Nephron (organoid): Measurements from ENCODE around the gene PLCB1.

Experiments used
- H3K27ac Mint-ChIP-seq, 3 experiments: 2 replicates each; pipeline ENCODE4 v1.8.0; 2020; ENCODE audit warnings: mixed read lengths in 3 of 3, mild to moderate bottlenecking in 2 of 3, moderate library complexity in 1 of 3
- H3K27me3 Mint-ChIP-seq: 2 replicates; pipeline ENCODE4 v1.8.0; 2021; ENCODE audit warnings: low read depth, mild to moderate bottlenecking, moderate library complexity, mixed read lengths
- H3K36me3 Mint-ChIP-seq: 2 replicates; pipeline ENCODE4 v1.8.0; 2020; ENCODE audit warnings: low read depth, mixed read lengths
- H3K4me1 Mint-ChIP-seq: 2 replicates; pipeline ENCODE4 v1.8.0; 2020; ENCODE audit warnings: mixed read lengths
- H3K4me3 Mint-ChIP-seq, 3 experiments: 2 replicates each; pipeline ENCODE4 v1.8.0; 2020; ENCODE audit warnings: mild to moderate bottlenecking in 3 of 3, mixed read lengths in 3 of 3, moderate library complexity in 2 of 3
- H3K9me3 Mint-ChIP-seq: 2 replicates; pipeline ENCODE4 v1.8.0; 2020; ENCODE audit warnings: mixed read lengths
- CTCF ChIP-seq, 3 experiments: fragments of 200-600 bp; sonication (generic); IDR thresholded peaks; one replicate each; pipeline ENCODE4 v1.5.0; 2021; ENCODE audit warnings: antibody characterized with exemption in 3 of 3; ENCODE audit not compliant: unreplicated experiment in 3 of 3

PLCB1 gene

GRCh38 chr20:8657664-8658063 lies 525.6 kb downstream of the PLCB1 start:
- Mint-ChIP-seq H3K4me1 (no peaks in the 10 kb centered on the region), H3K9me3 (no peaks in the 10 kb centered on the region), H3K27ac (no peak overlapping the region), H3K36me3 (peaks cover 5% of the 10 kb centered on the region), H3K27me3 (no peaks in the 10 kb centered on the region), H3K4me3 (no peak overlapping the region)
- no peak for TF ChIP-seq CTCF (IDR thresholded peaks at IDR 0.05; ENCODE audit: unreplicated experiment in 3 of 3)

- H3K4me3 Mint-ChIP-seq = no peak overlapping the region
- peaks cover 5% of the 10 kb centered on the region for H3K36me3 Mint-ChIP-seq
- no peaks in the 10 kb centered on the region for H3K4me1 Mint-ChIP-seq
- H3K27me3 Mint-ChIP-seq = no peaks in the 10 kb centered on the region
- H3K9me3 Mint-ChIP-seq = no peaks in the 10 kb centered on the region
- TF ChIP-seq CTCF (IDR thresholded peaks at IDR 0.05; ENCODE audit: unreplicated experiment in 3 of 3) = no peak
- no peak overlapping the region for H3K27ac Mint-ChIP-seq
These were observed 526.0 kb downstream of the PLCB1 start for GRCh38 chr20:8658103-8658502.

GRCh38 chr20:8661229-8661952 lies 529.3 kb downstream of the PLCB1 start:
- no peak for TF ChIP-seq CTCF (IDR thresholded peaks at IDR 0.05; ENCODE audit: unreplicated experiment in 3 of 3)
- Mint-ChIP-seq H3K36me3 (peaks cover 10% of the 10 kb centered on the region), H3K4me3 (no peak overlapping the region), H3K4me1 (no peaks in the 10 kb centered on the region), H3K27ac (no peak overlapping the region), H3K9me3 (no peaks in the 10 kb centered on the region), H3K27me3 (no peaks in the 10 kb centered on the region)

GRCh38 chr20:8662433-8662954 lies 530.4 kb downstream of the PLCB1 start:
- Mint-ChIP-seq H3K4me1 (no peaks in the 10 kb centered on the region), H3K4me3 (no peak overlapping the region), H3K27me3 (no peaks in the 10 kb centered on the region), H3K9me3 (no peaks in the 10 kb centered on the region), H3K36me3 (peaks cover 13% of the 10 kb centered on the region), H3K27ac (no peak overlapping the region)
- TF ChIP-seq CTCF (IDR thresholded peaks at IDR 0.05; ENCODE audit: unreplicated experiment in 3 of 3) = no peak

GRCh38 chr20:8663424-8663823 lies 531.4 kb downstream of the PLCB1 start:
- peaks cover 15% of the 10 kb centered on the region for H3K36me3 Mint-ChIP-seq
- H3K27me3 Mint-ChIP-seq = no peaks in the 10 kb centered on the region
- H3K4me3 Mint-ChIP-seq = no peak overlapping the region
- H3K4me1 Mint-ChIP-seq = no peaks in the 10 kb centered on the region
- no peak for TF ChIP-seq CTCF (IDR thresholded peaks at IDR 0.05; ENCODE audit: unreplicated experiment in 3 of 3)
- H3K27ac Mint-ChIP-seq = no peak overlapping the region
- H3K9me3 Mint-ChIP-seq = no peaks in the 10 kb centered on the region

GRCh38 chr20:8664778-8665177 lies 532.7 kb downstream of the PLCB1 start:
- Mint-ChIP-seq H3K4me1 (no peaks in the 10 kb centered on the region), H3K36me3 (peaks cover 15% of the 10 kb centered on the region), H3K4me3 (no peak overlapping the region), H3K27me3 (no peaks in the 10 kb centered on the region), H3K9me3 (no peaks in the 10 kb centered on the region), H3K27ac (no peak overlapping the region)
- TF ChIP-seq CTCF (IDR thresholded peaks at IDR 0.05; ENCODE audit: unreplicated experiment in 3 of 3) = peak in 1 of 3 experiments; percentile 25
